GM18951 (cell line): ENCODE measurements around the gene TRIM44.
"Not testable (repeated sequence)": the region's sequence is repeated elsewhere in the genome, so short reads cannot be mapped to it uniquely, and the experiment has no call there.

ENCODE experiments used
- POLR2A ChIP-seq: IDR thresholded peaks from 4 replicates; pipeline ENCODE4 v1.6.1; 2011; ENCODE audit warnings: mild to moderate bottlenecking; ENCODE audit not compliant: insufficient read length, insufficient read depth; ENCODE audit errors: extremely low read depth
- in situ Hi-C: fragments of 300-500 bp; cut with MboI; formaldehyde crosslinking; loops from one replicate; pipeline ENCODE4 v1.12.0; 2022; ENCODE audit warnings: low sequenced_read_pairs, mixed read lengths, inconsistent platforms; ENCODE audit not compliant: unreplicated experiment

Gene TRIM44

DNA sequence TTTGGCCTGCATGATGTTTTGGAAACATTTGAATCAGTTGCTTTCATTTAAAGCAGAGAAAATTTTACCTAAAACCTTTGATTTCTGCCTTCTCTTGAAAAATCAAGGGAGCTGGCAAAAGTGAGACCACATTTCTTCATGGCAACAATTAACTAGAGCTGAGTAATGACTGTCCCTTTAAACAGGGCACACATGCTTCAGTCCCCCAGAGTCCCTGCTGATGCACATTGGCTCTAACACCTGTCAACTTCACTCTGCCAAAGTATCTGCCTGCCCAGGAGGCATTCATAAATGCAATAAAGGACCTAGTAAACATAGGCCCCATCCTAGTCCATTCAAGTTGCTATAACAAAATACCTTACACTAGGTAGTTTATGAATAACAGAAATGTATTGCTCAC is 194.2 kb downstream of the TRIM44 start:
- TF ChIP-seq POLR2A = no peak
- in situ Hi-C loops = no loop called here

GRCh38 chr11:35857922-35858321 is 195.3 kb downstream of the TRIM44 start:
- in situ Hi-C loops = no loop called here
- no peak for TF ChIP-seq POLR2A

- in situ Hi-C loops = no loop called here
- no peak for TF ChIP-seq POLR2A
Measured at GRCh38 chr11:35859301-35859700, 196.7 kb downstream of the TRIM44 start.

- in situ Hi-C loops = not testable (repeated sequence)
Measured at GRCh38 chr11:35860194-35860593, 197.6 kb downstream of the TRIM44 start.

- no peak for TF ChIP-seq POLR2A
- in situ Hi-C loops = no loop called here
Measured at GRCh38 chr11:35861191-35861590, 198.6 kb downstream of the TRIM44 start.

DNA sequence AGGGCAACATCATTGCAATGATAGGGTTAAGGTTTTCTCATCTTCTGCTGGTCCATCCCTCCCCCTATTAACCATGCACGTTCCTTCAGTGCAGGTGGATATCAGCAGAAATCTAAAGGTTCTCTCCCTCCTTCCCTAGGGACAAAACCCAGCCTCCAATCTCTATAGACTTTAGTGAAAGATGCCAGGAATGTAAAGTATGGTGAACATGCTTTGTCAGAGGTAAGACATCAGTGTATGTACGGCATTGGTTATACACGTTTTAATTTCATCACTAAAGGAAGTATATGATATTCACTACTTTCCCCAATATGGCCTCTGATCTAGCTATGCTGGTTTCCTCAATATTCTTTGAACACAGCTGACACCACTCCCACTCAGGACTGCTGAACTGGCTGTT is 200.1 kb downstream of the TRIM44 start:
- in situ Hi-C loops = no loop called here
- TF ChIP-seq POLR2A = no peak

GRCh38 chr11:35864131-35864530 is 201.6 kb downstream of the TRIM44 start:
- no peak for TF ChIP-seq POLR2A
- in situ Hi-C loops = no loop called here

GRCh38 chr11:35866601-35867000 is 204.0 kb downstream of the TRIM44 start:
- in situ Hi-C loops = no loop called here
- no peak for TF ChIP-seq POLR2A
